ENCODE results near the gene DGKG. TPM values are rescaled to one million over a fixed set of nuclear protein-coding genes. Genes with fewer than 3 reads are reported as not detected.

The DGKG gene
- polyA plus RNA-seq, 2 of the 4 experiments (the other 2 are of a cell fraction), result 11.5 to 13.3 TPM

DNA sequence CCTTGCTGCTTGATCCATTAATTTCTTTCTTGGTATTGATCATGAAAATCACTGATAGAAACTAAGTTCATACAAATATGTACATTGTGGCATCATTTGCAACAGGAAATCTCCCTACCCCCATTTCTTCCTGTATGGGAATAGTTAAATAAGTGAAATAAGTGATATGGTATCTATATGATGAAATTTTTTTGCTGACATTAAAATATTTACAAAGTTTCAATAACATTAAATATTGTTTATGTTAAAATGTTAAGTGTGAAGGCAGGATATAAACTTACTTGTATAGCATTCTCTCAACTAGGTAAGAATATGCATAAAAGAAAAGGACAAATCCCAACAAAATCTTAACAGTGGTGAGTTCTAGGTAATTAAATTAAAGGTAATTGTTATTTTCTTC, 193.1 kb downstream of the DGKG start:
- Histone ChIP-seq H3K4me3 (no peak overlapping the region), H3K27ac (no peak overlapping the region), H3K4me2 (no peak overlapping the region), H3K9me3 (no peaks in the 10 kb centered on the region), H3K4me1 (no peaks in the 10 kb centered on the region)
- ChIA-PET POLR2A (no interaction called here), CTCF (no interaction called here)
- no peak for ATAC-seq
- no peak for FAIRE-seq
- no peak for DNase-seq (ENCODE audit: low read depth in 1 of 2, low spot score in 1 of 2)
- TF ChIP-seq EHMT2 (IDR thresholded peaks at IDR 0.05; ENCODE audit: low read depth), result no peak
- TF ChIP-seq MAFK (IDR thresholded peaks at IDR 0.05; ENCODE audit: partially characterized antibody), result peak; percentile 31

DNA sequence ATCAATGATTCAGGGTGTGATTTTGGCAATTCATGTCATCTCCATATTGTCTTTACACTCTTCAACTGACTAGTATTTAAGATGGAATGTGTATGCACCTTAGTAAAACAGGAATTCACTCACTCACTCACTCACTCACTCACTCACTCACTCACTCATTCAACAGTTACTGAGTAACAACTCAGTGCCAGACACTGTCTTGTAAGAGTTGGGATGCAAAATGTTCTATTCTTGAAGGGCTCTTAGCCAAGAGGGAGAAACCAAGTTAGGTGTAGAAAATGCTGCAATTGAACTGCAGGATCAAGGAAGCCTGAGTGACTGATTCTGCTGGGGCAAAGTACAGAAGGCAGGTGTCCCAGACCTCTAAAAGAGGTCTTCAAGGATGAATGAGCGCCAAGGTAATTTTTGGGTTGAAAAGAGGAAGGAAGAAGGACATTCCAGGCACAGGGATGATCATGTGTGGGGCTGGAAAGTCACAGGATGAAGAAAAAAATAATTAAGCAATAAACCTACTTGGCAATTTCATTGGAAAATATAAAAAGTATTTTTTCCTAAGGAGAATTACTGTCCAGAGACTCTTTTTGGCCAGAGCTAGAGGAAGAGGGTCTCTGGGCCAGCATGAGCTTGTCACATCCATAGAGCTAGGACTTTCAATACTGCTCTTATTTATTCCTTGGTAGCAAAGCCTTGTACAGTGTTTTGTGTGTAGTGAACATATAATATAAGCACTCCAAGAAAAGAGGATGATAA, 194.2 kb downstream of the DGKG start:
- ATAC-seq (no peak), DNase-seq (ENCODE audit: low read depth in 1 of 2, low spot score in 1 of 2) (no peak), FAIRE-seq (no peak)
- no peaks in the 10 kb centered on the region for H3K9me3 ChIP-seq
- no peak overlapping the region for H3K4me3 ChIP-seq
- 76% methylated on average over 1 of the region's 1 CpG for WGBS (ENCODE audit: missing lambda C conversion rate)
- ChIA-PET CTCF (no interaction called here), POLR2A (no interaction called here)
- no peaks in the 10 kb centered on the region for H3K4me1 ChIP-seq
- H3K4me2 ChIP-seq, result no peak overlapping the region
- no peak overlapping the region for H3K27ac ChIP-seq
- TF ChIP-seq KDM5A (IDR thresholded peaks at IDR 0.05) (no peak), EP300 (IDR thresholded peaks at IDR 0.05) (no peak), RCOR1 (IDR thresholded peaks at IDR 0.05; ENCODE audit: low read depth, low read length) (no peak), TP53 (CRISPR knock-in tag; IDR thresholded peaks at IDR 0.05) (no peak), NFE2L2 (conservative IDR thresholded peaks at IDR 0.05; ENCODE audit: low read length) (no peak), PHF8 (IDR thresholded peaks at IDR 0.05; ENCODE audit: borderline replicate concordance, low read depth) (no peak)
- TF ChIP-seq, protein P1, sequence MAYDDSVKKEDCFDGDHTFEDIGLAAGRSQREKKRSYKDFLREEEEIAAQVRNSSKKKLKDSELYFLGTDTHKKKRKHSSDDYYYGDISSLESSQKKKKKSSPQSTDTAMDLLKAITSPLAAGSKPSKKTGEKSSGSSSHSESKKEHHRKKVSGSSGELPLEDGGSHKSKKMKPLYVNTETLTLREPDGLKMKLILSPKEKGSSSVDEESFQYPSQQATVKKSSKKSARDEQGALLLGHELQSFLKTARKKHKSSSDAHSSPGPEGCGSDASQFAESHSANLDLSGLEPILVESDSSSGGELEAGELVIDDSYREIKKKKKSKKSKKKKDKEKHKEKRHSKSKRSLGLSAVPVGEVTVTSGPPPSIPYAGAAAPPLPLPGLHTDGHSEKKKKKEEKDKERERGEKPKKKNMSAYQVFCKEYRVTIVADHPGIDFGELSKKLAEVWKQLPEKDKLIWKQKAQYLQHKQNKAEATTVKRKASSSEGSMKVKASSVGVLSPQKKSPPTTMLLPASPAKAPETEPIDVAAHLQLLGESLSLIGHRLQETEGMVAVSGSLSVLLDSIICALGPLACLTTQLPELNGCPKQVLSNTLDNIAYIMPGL (CRISPR knock-in tag; IDR thresholded peaks at IDR 0.05; ENCODE audit: borderline replicate concordance), result no peak

DNA sequence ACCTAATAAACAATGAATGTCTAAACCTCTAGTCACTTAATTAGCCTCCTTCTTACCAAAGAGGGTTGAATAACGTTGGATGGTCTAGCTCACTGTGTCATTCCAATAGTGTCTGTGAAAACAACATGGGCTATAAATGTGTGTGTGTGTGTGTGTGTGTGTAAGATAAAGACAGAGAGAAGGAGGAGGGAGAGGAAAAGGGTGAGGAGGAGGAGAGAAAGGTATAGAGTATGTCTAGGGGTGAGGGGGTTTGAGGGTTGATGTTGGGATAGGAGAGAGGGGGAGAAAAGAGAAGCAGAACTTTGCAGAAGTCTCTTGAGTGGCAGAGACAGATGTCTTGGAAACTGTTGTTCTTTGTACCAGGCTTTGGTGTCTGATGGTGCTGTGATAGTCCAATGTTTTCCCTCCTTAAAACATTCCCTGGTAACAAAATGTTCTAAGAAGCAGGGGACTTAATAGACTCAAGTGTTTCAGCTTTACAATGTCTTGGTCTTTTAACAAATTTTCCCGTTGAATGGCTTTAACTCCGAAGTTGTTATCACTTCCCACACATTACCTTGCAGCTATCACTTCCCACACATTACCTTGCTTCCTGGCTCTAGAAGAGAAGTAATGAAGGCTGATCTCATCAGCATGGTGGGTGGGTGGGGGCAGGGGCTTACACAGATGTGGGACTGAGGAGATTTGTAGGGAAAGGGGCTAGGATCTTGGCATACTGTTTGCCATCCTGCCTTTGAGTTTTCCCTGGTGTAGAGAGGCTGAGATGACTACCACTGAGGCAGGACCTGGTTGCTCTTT, 195.3 kb downstream of the DGKG start:
- H3K9me3 ChIP-seq, result no peaks in the 10 kb centered on the region
- POLR2A ChIA-PET, result no interaction called here
- TF ChIP-seq, protein P2, sequence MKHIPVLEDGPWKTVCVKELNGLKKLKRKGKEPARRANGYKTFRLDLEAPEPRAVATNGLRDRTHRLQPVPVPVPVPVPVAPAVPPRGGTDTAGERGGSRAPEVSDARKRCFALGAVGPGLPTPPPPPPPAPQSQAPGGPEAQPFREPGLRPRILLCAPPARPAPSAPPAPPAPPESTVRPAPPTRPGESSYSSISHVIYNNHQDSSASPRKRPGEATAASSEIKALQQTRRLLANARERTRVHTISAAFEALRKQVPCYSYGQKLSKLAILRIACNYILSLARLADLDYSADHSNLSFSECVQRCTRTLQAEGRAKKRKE (CRISPR knock-in tag; IDR thresholded peaks at IDR 0.05; ENCODE audit: low read depth), result no peak
- TF ChIP-seq JUNB (IDR thresholded peaks at IDR 0.05) (no peak), EP300 (IDR thresholded peaks at IDR 0.05) (no peak), NPAS2 (CRISPR knock-in tag; IDR thresholded peaks at IDR 0.05; ENCODE audit: borderline replicate concordance) (no peak)
- TF ChIP-seq, protein P3, sequence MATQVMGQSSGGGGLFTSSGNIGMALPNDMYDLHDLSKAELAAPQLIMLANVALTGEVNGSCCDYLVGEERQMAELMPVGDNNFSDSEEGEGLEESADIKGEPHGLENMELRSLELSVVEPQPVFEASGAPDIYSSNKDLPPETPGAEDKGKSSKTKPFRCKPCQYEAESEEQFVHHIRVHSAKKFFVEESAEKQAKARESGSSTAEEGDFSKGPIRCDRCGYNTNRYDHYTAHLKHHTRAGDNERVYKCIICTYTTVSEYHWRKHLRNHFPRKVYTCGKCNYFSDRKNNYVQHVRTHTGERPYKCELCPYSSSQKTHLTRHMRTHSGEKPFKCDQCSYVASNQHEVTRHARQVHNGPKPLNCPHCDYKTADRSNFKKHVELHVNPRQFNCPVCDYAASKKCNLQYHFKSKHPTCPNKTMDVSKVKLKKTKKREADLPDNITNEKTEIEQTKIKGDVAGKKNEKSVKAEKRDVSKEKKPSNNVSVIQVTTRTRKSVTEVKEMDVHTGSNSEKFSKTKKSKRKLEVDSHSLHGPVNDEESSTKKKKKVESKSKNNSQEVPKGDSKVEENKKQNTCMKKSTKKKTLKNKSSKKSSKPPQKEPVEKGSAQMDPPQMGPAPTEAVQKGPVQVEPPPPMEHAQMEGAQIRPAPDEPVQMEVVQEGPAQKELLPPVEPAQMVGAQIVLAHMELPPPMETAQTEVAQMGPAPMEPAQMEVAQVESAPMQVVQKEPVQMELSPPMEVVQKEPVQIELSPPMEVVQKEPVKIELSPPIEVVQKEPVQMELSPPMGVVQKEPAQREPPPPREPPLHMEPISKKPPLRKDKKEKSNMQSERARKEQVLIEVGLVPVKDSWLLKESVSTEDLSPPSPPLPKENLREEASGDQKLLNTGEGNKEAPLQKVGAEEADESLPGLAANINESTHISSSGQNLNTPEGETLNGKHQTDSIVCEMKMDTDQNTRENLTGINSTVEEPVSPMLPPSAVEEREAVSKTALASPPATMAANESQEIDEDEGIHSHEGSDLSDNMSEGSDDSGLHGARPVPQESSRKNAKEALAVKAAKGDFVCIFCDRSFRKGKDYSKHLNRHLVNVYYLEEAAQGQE (IDR thresholded peaks at IDR 0.05), result no peak

More for the DNA sequence above, 195.3 kb downstream of the DGKG start:
- H3K4me1 ChIP-seq, result no peaks in the 10 kb centered on the region
- ATAC-seq (no peak), FAIRE-seq (no peak), DNase-seq (ENCODE audit: low read depth in 1 of 2, low spot score in 1 of 2) (no peak)
- CTCF ChIA-PET, result no interaction called here
- H3K27ac ChIP-seq, result no peak overlapping the region
- 64% methylated on average over 3 of the region's 3 CpGs for WGBS (ENCODE audit: missing lambda C conversion rate)
- H3K4me3 ChIP-seq, result no peak overlapping the region
- H3K4me2 ChIP-seq, result no peak overlapping the region

Data from A549 (cell line).